Measurements from ENCODE around the gene CYTL1.
"Not testable (repeated sequence)": the region's sequence is repeated elsewhere in the genome, so short reads cannot be mapped to it uniquely, and the experiment has no call there.

The CYTL1 gene, protein sequence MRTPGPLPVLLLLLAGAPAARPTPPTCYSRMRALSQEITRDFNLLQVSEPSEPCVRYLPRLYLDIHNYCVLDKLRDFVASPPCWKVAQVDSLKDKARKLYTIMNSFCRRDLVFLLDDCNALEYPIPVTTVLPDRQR

GRCh38 chr4:5019274-5019673 lies at the start of gene CYTL1:
Gene CYTL1 (minus strand): TSS chr4:5019458. CDS start chr4:5019445, 13 bp downstream.
- H3K4me3 ChIP-seq (ENCODE audit: low read length), result no peak within 1 kb of the TSS
- TF ChIP-seq, protein P1, sequence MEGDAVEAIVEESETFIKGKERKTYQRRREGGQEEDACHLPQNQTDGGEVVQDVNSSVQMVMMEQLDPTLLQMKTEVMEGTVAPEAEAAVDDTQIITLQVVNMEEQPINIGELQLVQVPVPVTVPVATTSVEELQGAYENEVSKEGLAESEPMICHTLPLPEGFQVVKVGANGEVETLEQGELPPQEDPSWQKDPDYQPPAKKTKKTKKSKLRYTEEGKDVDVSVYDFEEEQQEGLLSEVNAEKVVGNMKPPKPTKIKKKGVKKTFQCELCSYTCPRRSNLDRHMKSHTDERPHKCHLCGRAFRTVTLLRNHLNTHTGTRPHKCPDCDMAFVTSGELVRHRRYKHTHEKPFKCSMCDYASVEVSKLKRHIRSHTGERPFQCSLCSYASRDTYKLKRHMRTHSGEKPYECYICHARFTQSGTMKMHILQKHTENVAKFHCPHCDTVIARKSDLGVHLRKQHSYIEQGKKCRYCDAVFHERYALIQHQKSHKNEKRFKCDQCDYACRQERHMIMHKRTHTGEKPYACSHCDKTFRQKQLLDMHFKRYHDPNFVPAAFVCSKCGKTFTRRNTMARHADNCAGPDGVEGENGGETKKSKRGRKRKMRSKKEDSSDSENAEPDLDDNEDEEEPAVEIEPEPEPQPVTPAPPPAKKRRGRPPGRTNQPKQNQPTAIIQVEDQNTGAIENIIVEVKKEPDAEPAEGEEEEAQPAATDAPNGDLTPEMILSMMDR (IDR thresholded peaks at IDR 0.05; ENCODE audit: insufficient read depth, low read depth, low read length, missing control alignments), result no peak
- DNase-seq (ENCODE audit: low read depth), result no peak

DNA sequence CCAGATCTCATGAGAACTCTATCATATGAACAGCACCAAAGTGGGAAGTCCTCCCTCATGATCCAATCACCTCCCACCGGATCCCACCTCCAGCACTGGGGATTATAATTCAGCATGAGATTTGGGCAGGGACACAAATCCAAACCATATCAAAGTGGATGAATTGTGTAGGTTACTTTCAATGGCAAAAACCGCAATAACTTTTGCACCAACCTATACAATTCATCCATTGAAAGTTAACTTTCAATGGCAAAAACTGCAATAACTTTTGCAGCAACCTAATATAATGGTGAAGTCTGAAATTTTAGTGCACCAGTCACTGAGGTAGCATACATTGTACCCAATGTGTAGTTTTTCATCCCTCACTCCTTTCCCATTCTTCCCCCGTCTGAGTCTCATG lies 48.6 kb upstream of the CYTL1 start:
- DNase-seq (ENCODE audit: low read depth), result no peak
- no peak overlapping the region for H3K4me3 ChIP-seq (ENCODE audit: low read length)
- TF ChIP-seq, protein P1 (IDR thresholded peaks at IDR 0.05; ENCODE audit: insufficient read depth, low read depth, low read length, missing control alignments), result no peak

- not testable (repeated sequence) for DNase-seq (ENCODE audit: low read depth); H3K4me3 ChIP-seq (ENCODE audit: low read length)
Observed at GRCh38 chr4:5066968-5067367, 47.7 kb upstream of the CYTL1 start.

DNA sequence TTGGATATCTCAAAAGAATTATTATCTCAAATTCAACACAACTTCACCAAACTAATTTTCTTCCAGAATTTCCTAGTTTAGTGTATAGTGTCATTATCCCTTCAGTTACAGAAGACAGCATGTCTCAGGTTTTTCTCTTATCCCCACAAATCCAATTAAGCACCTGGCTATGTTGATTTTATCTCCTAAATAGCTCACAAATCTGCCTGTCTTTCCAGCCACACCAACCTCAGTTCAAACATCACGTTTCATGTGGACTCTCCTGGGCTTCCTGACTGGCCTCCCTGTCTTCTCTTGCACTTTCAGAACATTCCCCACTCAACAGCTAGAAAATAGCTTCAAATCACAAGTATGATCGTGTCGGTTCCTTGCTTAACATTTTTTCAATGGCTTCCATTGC lies 46.8 kb upstream of the CYTL1 start:
- no peak for DNase-seq (ENCODE audit: low read depth)
- TF ChIP-seq, protein P1 (IDR thresholded peaks at IDR 0.05; ENCODE audit: insufficient read depth, low read depth, low read length, missing control alignments), result no peak
- H3K4me3 ChIP-seq (ENCODE audit: low read length), result no peak overlapping the region

GRCh38 chr4:5055411-5055810 lies 36.2 kb upstream of the CYTL1 start:
- no peak for DNase-seq (ENCODE audit: low read depth)
- TF ChIP-seq, protein P1 (IDR thresholded peaks at IDR 0.05; ENCODE audit: insufficient read depth, low read depth, low read length, missing control alignments), result no peak
- no peak overlapping the region for H3K4me3 ChIP-seq (ENCODE audit: low read length)

GRCh38 chr4:5054532-5054931 lies 35.3 kb upstream of the CYTL1 start:
- H3K4me3 ChIP-seq (ENCODE audit: low read length), result no peak overlapping the region
- TF ChIP-seq, protein P1 (IDR thresholded peaks at IDR 0.05; ENCODE audit: insufficient read depth, low read depth, low read length, missing control alignments), result no peak
- DNase-seq (ENCODE audit: low read depth), result no peak

DNA sequence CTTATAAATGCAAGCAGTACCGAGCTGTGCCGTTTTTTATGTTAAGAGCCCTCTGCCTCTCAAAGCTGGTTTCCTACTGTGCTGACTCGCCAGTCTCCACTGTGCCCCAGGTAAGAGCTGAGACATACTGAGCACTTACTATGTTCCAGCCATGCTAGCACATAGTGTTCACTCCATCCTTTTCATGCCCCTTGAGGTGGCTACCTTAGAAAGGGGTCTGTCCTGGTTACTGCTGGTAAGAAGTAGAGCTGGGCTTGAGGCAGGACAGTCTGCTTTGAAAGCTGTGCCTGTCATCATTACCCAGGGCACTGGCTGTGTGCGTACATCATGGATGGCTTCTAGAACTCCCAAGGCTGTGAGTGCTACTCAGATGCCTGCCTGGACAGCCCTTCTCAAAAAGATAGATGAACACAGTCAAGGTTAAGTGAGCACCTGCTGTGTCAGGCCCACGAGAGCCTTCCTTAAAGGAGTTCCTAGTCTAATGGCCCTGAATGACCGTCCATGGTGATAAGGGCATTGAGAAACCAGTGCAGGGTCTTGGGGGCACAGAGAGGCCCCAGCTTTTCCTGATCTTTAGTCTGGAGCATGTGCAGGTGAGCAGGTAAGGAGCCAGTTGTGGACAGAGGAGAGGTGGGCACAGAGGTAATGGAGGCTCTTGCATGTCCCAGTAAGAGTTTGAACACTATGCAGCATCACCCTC lies 33.6 kb upstream of the CYTL1 start:
- TF ChIP-seq, protein P1 (IDR thresholded peaks at IDR 0.05; ENCODE audit: insufficient read depth, low read depth, low read length, missing control alignments), result no peak
- no peak overlapping the region for H3K4me3 ChIP-seq (ENCODE audit: low read length)
- DNase-seq (ENCODE audit: low read depth), result no peak
